ENCODE data around the gene CDH23.

DNA sequence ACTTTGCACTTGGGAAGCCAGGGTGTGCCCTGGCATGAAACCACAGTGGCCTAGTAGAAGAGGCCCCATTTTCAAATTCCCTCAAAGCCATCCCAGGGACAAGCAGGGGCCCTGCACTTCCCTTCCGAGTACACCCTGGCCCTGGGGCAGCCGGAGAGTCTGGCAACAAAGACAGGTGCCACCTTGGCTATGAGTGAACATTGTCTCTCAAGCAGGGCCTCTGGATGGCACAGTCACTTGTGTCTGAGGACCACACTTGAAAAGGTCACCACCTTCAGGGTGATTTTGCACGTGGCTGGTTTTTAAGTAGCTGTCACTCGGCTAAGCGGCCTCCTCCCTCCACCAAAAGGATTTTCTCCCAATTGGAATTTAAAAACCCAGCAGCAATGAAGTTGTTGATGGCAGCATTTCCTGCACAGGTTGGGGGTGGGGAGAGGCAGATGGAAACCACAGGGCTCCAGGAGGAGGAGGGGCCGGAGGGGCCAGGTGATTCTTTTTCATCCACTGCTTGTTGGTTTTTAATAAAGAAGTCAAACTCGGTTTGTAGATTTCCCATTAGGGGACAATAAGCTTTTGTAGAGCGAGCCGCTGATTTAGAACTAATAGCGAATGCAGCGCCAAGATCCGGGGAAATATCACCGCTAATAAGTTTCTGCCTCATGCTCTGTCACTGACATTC is 289.0 kb downstream of the CDH23 start:
- TF ChIP-seq, protein P1, sequence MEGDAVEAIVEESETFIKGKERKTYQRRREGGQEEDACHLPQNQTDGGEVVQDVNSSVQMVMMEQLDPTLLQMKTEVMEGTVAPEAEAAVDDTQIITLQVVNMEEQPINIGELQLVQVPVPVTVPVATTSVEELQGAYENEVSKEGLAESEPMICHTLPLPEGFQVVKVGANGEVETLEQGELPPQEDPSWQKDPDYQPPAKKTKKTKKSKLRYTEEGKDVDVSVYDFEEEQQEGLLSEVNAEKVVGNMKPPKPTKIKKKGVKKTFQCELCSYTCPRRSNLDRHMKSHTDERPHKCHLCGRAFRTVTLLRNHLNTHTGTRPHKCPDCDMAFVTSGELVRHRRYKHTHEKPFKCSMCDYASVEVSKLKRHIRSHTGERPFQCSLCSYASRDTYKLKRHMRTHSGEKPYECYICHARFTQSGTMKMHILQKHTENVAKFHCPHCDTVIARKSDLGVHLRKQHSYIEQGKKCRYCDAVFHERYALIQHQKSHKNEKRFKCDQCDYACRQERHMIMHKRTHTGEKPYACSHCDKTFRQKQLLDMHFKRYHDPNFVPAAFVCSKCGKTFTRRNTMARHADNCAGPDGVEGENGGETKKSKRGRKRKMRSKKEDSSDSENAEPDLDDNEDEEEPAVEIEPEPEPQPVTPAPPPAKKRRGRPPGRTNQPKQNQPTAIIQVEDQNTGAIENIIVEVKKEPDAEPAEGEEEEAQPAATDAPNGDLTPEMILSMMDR (conservative IDR thresholded peaks at IDR 0.05 in 1 of 2, IDR thresholded peaks at IDR 0.05 in 1 of 2; ENCODE audit: low read depth in 1 of 2, low read length in 2 of 2): no peak
- no peak for TF ChIP-seq EZH2 (IDR thresholded peaks at IDR 0.05; ENCODE audit: low read length, missing control alignments)

Measured in fibroblast of lung (primary cell).